ENCODE data around the gene ATP6V0C.
"Not testable (repeated sequence)": the region's sequence is repeated elsewhere in the genome, so short reads cannot be mapped to it uniquely, and the experiment has no call there.

ATP6V0C gene

GRCh38 chr16:2528161-2529060 is 14.7 kb downstream of the ATP6V0C start:
- DNase-seq (ENCODE audit: low read depth) = no peak

GRCh38 chr16:2529061-2529931 is 15.5 kb downstream of the ATP6V0C start:
- DNase-seq (ENCODE audit: low read depth) = no peak

- no peak for DNase-seq (ENCODE audit: low read depth)
Observed at GRCh38 chr16:2529961-2530628, 16.3 kb downstream of the ATP6V0C start.

GRCh38 chr16:2530629-2531318 is 17.0 kb downstream of the ATP6V0C start:
- DNase-seq (ENCODE audit: low read depth) = no peak

GRCh38 chr16:2531371-2531695 is 17.6 kb downstream of the ATP6V0C start, which contains the start of gene CEMP1:
TSS of gene CEMP1 (minus strand) at chr16:2531408. CDS start at chr16:2531073, 335 bp downstream.
- no peak for DNase-seq (ENCODE audit: low read depth)

GRCh38 chr16:2531696-2532493 is 18.1 kb downstream of the ATP6V0C start:
- peak; percentile 93 for DNase-seq (ENCODE audit: low read depth)

GRCh38 chr16:2532494-2533141 is 18.9 kb downstream of the ATP6V0C start:
- no peak for DNase-seq (ENCODE audit: low read depth)

GRCh38 chr16:2533142-2533755 is 19.5 kb downstream of the ATP6V0C start:
- not testable (repeated sequence) for DNase-seq (ENCODE audit: low read depth)

- no peak for DNase-seq (ENCODE audit: low read depth)
Observed at GRCh38 chr16:2533912-2534311, 20.2 kb downstream of the ATP6V0C start.

GRCh38 chr16:2534335-2534734 is 20.6 kb downstream of the ATP6V0C start:
- DNase-seq (ENCODE audit: low read depth) = not testable (repeated sequence)

- DNase-seq (ENCODE audit: low read depth) = no peak
Observed at GRCh38 chr16:2535625-2536013, 21.9 kb downstream of the ATP6V0C start.

GRCh38 chr16:2537451-2538379 is 24.0 kb downstream of the ATP6V0C start, which contains the start of gene PDPK1:
TSS of gene PDPK1 (plus strand) at chr16:2538021. CDS start at chr16:2538113, 92 bp downstream.
- DNase-seq (ENCODE audit: low read depth) = peak; percentile 71

GRCh38 chr16:2539192-2539844 is 25.6 kb downstream of the ATP6V0C start:
- DNase-seq (ENCODE audit: low read depth) = not testable (repeated sequence)

- not testable (repeated sequence) for DNase-seq (ENCODE audit: low read depth)
Observed at GRCh38 chr16:2539845-2540458, 26.2 kb downstream of the ATP6V0C start.

GRCh38 chr16:2540912-2541311 is 27.2 kb downstream of the ATP6V0C start:
- not testable (repeated sequence) for DNase-seq (ENCODE audit: low read depth)

GRCh38 chr16:2541409-2541808 is 27.7 kb downstream of the ATP6V0C start:
- DNase-seq (ENCODE audit: low read depth) = not testable (repeated sequence)

- not testable (repeated sequence) for DNase-seq (ENCODE audit: low read depth)
Observed at GRCh38 chr16:2543771-2544170, 30.0 kb downstream of the ATP6V0C start.
